ENCODE measurements around the gene SNRNP35.

Gene SNRNP35

GRCh38 chr12:123471374-123472068 is 13.6 kb downstream of the SNRNP35 start:
- H3K9me3 ChIP-seq (ENCODE audit: insufficient read depth, low read depth, low read length), result no peaks in the 10 kb centered on the region
- no peaks in the 10 kb centered on the region for H3K79me2 ChIP-seq (ENCODE audit: insufficient read depth, low read length)
- H2AFZ ChIP-seq (ENCODE audit: low read length), result no peak overlapping the region
- no peaks in the 10 kb centered on the region for H3K9me2 ChIP-seq (replicated peaks; ENCODE audit: low read depth, low read length)
- no peaks in the 10 kb centered on the region; the same call in 1 of the 2 replicates for H3K36me3 ChIP-seq (ENCODE audit: insufficient read depth, low read length)
- H3K4me2 ChIP-seq (ENCODE audit: low read depth, low read length, poor library complexity, severe bottlenecking), result no peak overlapping the region
- H3K4me3 ChIP-seq (ENCODE audit: low read length, poor library complexity, severe bottlenecking), result no peak overlapping the region
- H3F3A ChIP-seq (ENCODE audit: low read depth), result no peaks in the 10 kb centered on the region
- TF ChIP-seq, protein P1, sequence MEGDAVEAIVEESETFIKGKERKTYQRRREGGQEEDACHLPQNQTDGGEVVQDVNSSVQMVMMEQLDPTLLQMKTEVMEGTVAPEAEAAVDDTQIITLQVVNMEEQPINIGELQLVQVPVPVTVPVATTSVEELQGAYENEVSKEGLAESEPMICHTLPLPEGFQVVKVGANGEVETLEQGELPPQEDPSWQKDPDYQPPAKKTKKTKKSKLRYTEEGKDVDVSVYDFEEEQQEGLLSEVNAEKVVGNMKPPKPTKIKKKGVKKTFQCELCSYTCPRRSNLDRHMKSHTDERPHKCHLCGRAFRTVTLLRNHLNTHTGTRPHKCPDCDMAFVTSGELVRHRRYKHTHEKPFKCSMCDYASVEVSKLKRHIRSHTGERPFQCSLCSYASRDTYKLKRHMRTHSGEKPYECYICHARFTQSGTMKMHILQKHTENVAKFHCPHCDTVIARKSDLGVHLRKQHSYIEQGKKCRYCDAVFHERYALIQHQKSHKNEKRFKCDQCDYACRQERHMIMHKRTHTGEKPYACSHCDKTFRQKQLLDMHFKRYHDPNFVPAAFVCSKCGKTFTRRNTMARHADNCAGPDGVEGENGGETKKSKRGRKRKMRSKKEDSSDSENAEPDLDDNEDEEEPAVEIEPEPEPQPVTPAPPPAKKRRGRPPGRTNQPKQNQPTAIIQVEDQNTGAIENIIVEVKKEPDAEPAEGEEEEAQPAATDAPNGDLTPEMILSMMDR (conservative IDR thresholded peaks at IDR 0.05; ENCODE audit: low read length), result no peak
- TF ChIP-seq EZH2phosphoT487 (IDR thresholded peaks at IDR 0.05; ENCODE audit: borderline replicate concordance), result no peak
- no peaks in the 10 kb centered on the region for H3K27me3 ChIP-seq (ENCODE audit: insufficient read depth, low read length, poor library complexity, severe bottlenecking)
- no peak overlapping the region for H3K9ac ChIP-seq (ENCODE audit: low read depth, low read length, poor library complexity, severe bottlenecking)
- no peaks in the 10 kb centered on the region for H4K20me1 ChIP-seq (ENCODE audit: insufficient read depth, low read length, poor library complexity, severe bottlenecking)
- H3K4me1 ChIP-seq (ENCODE audit: insufficient read depth, low read length, poor library complexity, severe bottlenecking), result no peaks in the 10 kb centered on the region

DNA sequence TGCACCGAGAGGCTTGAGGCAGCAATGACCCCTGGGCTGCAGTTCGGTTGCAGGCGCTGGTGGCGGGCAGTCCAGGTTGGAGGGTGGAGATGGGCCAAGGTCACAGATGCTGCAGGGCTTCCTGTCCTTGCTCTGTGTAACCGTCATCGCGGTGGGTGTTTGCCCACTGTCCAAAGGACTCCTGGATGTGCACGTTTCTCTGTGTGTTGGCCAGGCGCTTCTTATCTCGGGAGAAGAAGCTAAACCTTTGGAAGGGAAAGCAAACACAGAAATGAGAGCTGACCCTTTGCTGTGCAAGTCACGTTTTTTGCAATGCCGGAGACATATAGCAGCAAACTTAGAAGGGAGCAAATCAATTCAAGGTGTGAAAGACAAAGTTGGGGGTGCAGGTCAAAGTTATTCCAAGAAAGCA is 14.5 kb downstream of the SNRNP35 start:
- Histone ChIP-seq H3F3A (ENCODE audit: low read depth) (no peaks in the 10 kb centered on the region), H3K27me3 (ENCODE audit: insufficient read depth, low read length, poor library complexity, severe bottlenecking) (no peaks in the 10 kb centered on the region), H3K4me1 (ENCODE audit: insufficient read depth, low read length, poor library complexity, severe bottlenecking) (no peaks in the 10 kb centered on the region), H3K36me3 (ENCODE audit: insufficient read depth, low read length) (no peaks in the 10 kb centered on the region; the same call in 1 of the 2 replicates), H3K4me2 (ENCODE audit: low read depth, low read length, poor library complexity, severe bottlenecking) (no peak overlapping the region), H3K79me2 (ENCODE audit: insufficient read depth, low read length) (no peaks in the 10 kb centered on the region), H3K9me2 (replicated peaks; ENCODE audit: low read depth, low read length) (no peaks in the 10 kb centered on the region), H3K9me3 (ENCODE audit: insufficient read depth, low read depth, low read length) (no peaks in the 10 kb centered on the region), H3K9ac (ENCODE audit: low read depth, low read length, poor library complexity, severe bottlenecking) (no peak overlapping the region), H3K4me3 (ENCODE audit: low read length, poor library complexity, severe bottlenecking) (no peak overlapping the region), H4K20me1 (ENCODE audit: insufficient read depth, low read length, poor library complexity, severe bottlenecking) (no peaks in the 10 kb centered on the region), H2AFZ (ENCODE audit: low read length) (no peak overlapping the region)
- no peak for TF ChIP-seq EZH2phosphoT487 (IDR thresholded peaks at IDR 0.05; ENCODE audit: borderline replicate concordance)
- TF ChIP-seq, protein P1 (conservative IDR thresholded peaks at IDR 0.05; ENCODE audit: low read length), result no peak

GRCh38 chr12:123474485-123475245 is 16.7 kb downstream of the SNRNP35 start:
- H3K79me2 ChIP-seq (ENCODE audit: insufficient read depth, low read length), result no peaks in the 10 kb centered on the region
- no peak for TF ChIP-seq EZH2phosphoT487 (IDR thresholded peaks at IDR 0.05; ENCODE audit: borderline replicate concordance)
- TF ChIP-seq, protein P1 (conservative IDR thresholded peaks at IDR 0.05; ENCODE audit: low read length), result no peak
- no peaks in the 10 kb centered on the region for H3F3A ChIP-seq (ENCODE audit: low read depth)
- H3K9me2 ChIP-seq (replicated peaks; ENCODE audit: low read depth, low read length), result no peaks in the 10 kb centered on the region
- no peak overlapping the region for H3K4me3 ChIP-seq (ENCODE audit: low read length, poor library complexity, severe bottlenecking)
- no peaks in the 10 kb centered on the region for H4K20me1 ChIP-seq (ENCODE audit: insufficient read depth, low read length, poor library complexity, severe bottlenecking)
- H3K36me3 ChIP-seq (ENCODE audit: insufficient read depth, low read length), result no peaks in the 10 kb centered on the region; the same call in 1 of the 2 replicates
- H3K4me1 ChIP-seq (ENCODE audit: insufficient read depth, low read length, poor library complexity, severe bottlenecking), result no peaks in the 10 kb centered on the region
- no peaks in the 10 kb centered on the region for H3K9me3 ChIP-seq (ENCODE audit: insufficient read depth, low read depth, low read length)
- H3K27me3 ChIP-seq (ENCODE audit: insufficient read depth, low read length, poor library complexity, severe bottlenecking), result no peaks in the 10 kb centered on the region
- H3K9ac ChIP-seq (ENCODE audit: low read depth, low read length, poor library complexity, severe bottlenecking), result no peak overlapping the region
- no peak overlapping the region for H3K4me2 ChIP-seq (ENCODE audit: low read depth, low read length, poor library complexity, severe bottlenecking)
- no peak overlapping the region for H2AFZ ChIP-seq (ENCODE audit: low read length)

All from Loucy (cell line).